Measurements from ENCODE around the gene PER1. TPM values are rescaled to one million over a fixed set of nuclear protein-coding genes. Genes with fewer than 3 reads are reported as not detected.
A peak's percentile ranks its signal among the peaks of the same experiment; 100 is the strongest.

Gene PER1
- total and polyA plus RNA-seq, 2 of the 13 experiments (the other 11 are each of a cell fraction or from before 2014, with no cell fraction given): 2.6 to 3.6 TPM

- TF ChIP-seq ZNF503 (CRISPR knock-in tag; IDR thresholded peaks at IDR 0.05) (no peak; the same call in 1 of the 2 replicates), ZFYVE20 (CRISPR knock-in tag; IDR thresholded peaks at IDR 0.05; ENCODE audit: borderline replicate concordance, low read depth) (no peak), HES4 (CRISPR knock-in tag; IDR thresholded peaks at IDR 0.05; ENCODE audit: borderline replicate concordance) (no peak), SSRP1 (CRISPR knock-in tag; IDR thresholded peaks at IDR 0.05) (no peak), RFXAP (CRISPR knock-in tag; IDR thresholded peaks at IDR 0.05; ENCODE audit: borderline replicate concordance) (no peak), IKZF5 (CRISPR knock-in tag; IDR thresholded peaks at IDR 0.05) (peak; percentile 28; the same call in 1 of the 2 replicates), DRAP1 (CRISPR knock-in tag; IDR thresholded peaks at IDR 0.05) (0 out of 2 replicates have a peak, but pooled peaks have one; percentile 5), RORA (CRISPR knock-in tag; IDR thresholded peaks at IDR 0.05) (no peak), ARNT2 (CRISPR knock-in tag; IDR thresholded peaks at IDR 0.05; ENCODE audit: low read depth) (no peak), KLF6 (CRISPR knock-in tag; IDR thresholded peaks at IDR 0.05) (no peak), IRF2 (CRISPR knock-in tag; IDR thresholded peaks at IDR 0.05) (no peak), ZNF367 (CRISPR knock-in tag; IDR thresholded peaks at IDR 0.05; ENCODE audit: borderline replicate concordance) (no peak), HCFC1 (IDR thresholded peaks at IDR 0.05; ENCODE audit: low read depth, low read length) (no peak; the same call in 1 of the 2 replicates), TRIM24 (CRISPR knock-in tag; IDR thresholded peaks at IDR 0.05) (no peak), ZSCAN20 (CRISPR knock-in tag; IDR thresholded peaks at IDR 0.05; ENCODE audit: borderline replicate concordance) (no peak), TIGD3 (CRISPR knock-in tag; IDR thresholded peaks at IDR 0.05; ENCODE audit: borderline replicate concordance) (no peak), YEATS4 (CRISPR knock-in tag; IDR thresholded peaks at IDR 0.05; ENCODE audit: borderline replicate concordance) (no peak), NR2C2 (CRISPR knock-in tag; IDR thresholded peaks at IDR 0.05; ENCODE audit: borderline replicate concordance) (no peak), NR3C1 (CRISPR knock-in tag; IDR thresholded peaks at IDR 0.05) (no peak), AGO1 (IDR thresholded peaks at IDR 0.05; ENCODE audit: low read depth, low read length, poor library complexity, severe bottlenecking) (no peak)
- TF ChIP-seq, protein P1, sequence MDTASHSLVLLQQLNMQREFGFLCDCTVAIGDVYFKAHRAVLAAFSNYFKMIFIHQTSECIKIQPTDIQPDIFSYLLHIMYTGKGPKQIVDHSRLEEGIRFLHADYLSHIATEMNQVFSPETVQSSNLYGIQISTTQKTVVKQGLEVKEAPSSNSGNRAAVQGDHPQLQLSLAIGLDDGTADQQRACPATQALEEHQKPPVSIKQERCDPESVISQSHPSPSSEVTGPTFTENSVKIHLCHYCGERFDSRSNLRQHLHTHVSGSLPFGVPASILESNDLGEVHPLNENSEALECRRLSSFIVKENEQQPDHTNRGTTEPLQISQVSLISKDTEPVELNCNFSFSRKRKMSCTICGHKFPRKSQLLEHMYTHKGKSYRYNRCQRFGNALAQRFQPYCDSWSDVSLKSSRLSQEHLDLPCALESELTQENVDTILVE (CRISPR knock-in tag; IDR thresholded peaks at IDR 0.05): no peak
- TF ChIP-seq, protein P2, sequence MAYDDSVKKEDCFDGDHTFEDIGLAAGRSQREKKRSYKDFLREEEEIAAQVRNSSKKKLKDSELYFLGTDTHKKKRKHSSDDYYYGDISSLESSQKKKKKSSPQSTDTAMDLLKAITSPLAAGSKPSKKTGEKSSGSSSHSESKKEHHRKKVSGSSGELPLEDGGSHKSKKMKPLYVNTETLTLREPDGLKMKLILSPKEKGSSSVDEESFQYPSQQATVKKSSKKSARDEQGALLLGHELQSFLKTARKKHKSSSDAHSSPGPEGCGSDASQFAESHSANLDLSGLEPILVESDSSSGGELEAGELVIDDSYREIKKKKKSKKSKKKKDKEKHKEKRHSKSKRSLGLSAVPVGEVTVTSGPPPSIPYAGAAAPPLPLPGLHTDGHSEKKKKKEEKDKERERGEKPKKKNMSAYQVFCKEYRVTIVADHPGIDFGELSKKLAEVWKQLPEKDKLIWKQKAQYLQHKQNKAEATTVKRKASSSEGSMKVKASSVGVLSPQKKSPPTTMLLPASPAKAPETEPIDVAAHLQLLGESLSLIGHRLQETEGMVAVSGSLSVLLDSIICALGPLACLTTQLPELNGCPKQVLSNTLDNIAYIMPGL (CRISPR knock-in tag; IDR thresholded peaks at IDR 0.05; ENCODE audit: borderline replicate concordance in 1 of 2, low read depth in 1 of 2): peak; percentile 23 to 69; a peak in 2 of 4 replicates
These were observed 1.9 kb upstream of the PER1 start (continued) for GRCh38 chr17:8153957-8154607.

All from HepG2 (cell line).